Stimulated activated naive CD8-positive, alpha-beta T cell treated with anti-CD3 and anti-CD28 coated beads, Interleukin-15, Interleukin-2, amounts not matched to agents 100 U/mL and 50 U/mL, for 24 hours (primary cell): Measurements from ENCODE around the gene IGIP.

Source experiments
- ATAC-seq: fragments of 150-1000 bp; cut with Tn5 transposase; one replicate; pipeline ENCODE4 v1.10.0; 2021
- DNase-seq: peaks from one replicate; pipeline ENCODE4 v3.0.0; 2021

The IGIP gene

DNA sequence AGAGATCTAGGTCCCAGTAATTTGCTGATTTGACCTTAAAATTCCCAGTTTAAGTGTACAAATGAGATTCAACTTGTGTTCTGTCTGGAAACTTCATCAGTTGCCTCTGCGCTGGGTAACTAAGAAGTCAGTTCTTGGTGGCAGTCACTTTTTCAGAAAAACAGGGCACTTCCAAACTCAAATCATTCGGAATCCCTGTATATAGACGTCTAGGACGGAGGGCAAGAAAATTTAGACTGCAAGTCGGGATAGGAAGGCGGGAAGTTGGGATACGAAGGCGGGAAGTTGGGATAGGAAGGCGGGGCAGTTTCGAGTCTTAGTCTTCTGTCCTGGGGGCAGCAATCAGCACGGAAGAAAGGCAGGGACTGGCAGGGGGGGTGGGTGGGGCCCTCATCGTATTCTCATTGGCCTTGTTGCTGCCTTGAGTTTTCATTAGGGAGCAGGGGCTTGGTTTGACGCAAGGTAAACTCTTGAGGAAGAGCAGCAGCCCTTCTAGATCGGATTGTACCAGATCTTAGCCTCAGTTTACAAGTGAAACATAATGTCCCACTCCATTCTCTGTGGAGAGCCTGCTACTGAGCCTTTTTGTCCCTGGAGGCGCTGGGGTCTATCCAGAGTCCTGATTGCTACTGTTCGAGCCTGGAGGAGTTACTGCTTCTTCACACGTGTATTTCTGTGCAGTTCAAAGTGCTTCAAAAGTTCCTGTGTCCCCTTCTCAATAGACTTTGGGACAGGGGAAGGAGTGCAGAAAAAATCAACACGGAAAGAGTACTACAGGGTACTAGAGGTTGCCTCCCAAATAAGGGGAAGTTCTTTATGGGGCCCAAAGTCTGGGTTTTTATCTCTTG, 14.5 kb upstream of the IGIP start:
- DNase-seq (no peak), ATAC-seq (no peak)

DNA sequence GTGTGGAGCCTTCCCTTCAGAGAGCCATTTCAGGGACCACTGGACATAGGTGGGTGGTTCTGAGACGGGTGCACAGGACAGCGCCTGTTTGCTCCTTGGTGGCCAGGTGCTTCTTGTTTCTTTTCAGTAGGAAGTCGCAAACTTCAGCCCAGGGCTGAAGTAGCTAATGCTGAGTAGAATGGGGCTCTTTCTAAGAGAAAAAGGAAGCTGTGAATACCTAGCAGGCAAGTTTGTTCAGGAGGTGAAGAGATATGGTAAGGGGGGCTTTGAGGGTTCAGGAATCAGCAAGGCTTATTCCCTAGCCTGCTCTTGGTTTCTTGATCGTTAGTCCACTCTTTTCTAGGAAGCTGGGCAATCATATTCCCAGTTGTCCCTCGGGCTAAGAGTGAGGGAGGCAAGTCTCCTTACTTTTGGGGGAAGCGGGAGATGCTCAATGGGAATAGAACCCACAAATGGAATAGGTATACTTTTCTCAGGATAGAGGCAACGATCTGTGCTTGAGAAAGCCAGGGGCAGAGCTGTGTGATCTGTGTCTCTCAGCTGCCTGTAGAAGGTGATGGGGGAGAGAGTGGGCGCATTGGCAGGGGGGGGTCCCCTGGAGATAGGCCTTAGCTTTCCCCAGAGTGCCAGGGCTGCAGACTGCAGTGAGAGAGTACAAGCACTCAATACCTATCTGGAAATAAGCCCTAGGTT, 13.7 kb upstream of the IGIP start:
- ATAC-seq (no peak), DNase-seq (no peak)

DNA sequence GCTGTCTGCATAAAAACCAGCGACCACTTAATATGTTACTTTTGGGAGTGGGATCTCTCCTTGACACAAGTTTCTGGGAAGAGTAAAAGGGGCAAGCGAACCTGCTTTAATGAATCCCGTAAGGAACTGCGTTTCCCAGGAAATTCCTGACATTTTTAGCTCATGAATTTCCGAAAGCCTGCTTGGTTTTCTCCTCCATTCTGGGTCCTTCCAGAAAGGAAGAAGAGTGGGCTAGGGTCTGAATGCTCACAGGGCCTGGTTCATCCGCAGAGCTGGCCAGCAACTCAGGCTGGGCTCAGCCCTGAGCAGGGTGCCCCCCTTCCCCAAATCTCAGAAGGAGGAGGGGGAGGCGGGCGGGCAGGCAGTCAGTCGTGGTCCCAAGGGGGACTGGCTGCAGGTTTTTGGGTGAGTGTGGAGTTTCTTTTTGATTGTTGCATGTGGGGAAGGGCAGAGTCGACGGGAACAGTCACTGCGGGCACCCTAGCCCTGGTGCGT, 13.0 kb upstream of the IGIP start:
- DNase-seq: no peak
- ATAC-seq: no peak

DNA sequence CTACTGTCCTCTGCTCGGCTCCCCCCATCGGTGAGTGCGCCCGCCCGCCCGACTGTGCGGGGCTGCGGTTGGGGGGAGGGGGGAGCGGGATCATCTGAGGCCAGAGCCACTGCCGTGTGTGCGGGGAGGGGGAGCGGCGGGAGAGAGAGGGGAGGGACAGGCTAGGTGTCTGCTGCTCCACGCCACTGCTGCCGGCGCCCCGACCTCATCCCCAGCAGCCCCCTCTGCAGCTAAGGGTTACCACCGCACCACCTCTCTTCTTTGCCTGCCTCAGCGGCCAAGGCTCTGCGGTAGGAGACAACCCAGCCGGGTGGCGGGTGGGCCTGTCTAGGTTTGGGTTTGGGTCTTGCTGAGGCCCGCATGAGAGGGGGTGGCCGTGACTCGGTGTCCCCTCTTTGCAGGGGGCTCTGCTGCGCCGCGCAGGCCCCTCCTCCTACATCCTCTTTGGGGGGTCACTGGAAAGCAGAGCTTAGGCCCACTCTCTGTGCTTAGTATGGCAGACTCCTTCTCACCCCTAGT, 12.5 kb upstream of the IGIP start:
- ATAC-seq (no peak), DNase-seq (peak; percentile 44)

DNA sequence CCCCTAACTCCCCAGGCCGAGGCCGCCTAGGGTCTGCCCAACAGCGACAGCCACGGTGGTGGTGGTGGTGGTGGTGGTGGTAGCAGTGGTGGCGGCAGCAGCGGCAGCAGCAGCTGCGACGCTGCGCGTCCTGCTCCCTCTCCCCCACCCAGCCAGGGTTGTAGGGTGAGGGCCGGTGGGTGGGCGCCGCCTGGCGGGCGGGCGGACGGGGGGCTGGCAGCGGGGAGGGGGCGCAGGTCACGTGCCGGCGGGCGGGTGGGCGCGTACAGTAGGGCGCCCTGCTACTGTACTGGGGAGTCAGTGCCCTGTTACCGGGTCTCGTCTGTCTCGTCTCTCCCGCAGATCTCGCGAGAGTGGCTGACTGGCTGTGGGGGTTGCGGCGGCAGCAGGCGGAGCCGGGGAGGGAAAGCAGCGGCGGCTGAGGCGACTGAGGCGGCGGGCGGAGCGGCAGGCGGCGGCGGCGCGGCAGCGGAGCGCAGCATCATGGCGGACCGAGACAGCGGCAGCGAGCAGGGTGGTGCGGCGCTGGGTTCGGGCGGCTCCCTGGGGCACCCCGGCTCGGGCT, 12.0 kb upstream of the IGIP start, which contains the start of gene PURA:
TSS of gene PURA (plus strand) at position 411 of the 565 bp plus-strand sequence. CDS start at position 484, 73 bp downstream.
- DNase-seq (peak; percentile 96), ATAC-seq (peak; percentile 93)

DNA sequence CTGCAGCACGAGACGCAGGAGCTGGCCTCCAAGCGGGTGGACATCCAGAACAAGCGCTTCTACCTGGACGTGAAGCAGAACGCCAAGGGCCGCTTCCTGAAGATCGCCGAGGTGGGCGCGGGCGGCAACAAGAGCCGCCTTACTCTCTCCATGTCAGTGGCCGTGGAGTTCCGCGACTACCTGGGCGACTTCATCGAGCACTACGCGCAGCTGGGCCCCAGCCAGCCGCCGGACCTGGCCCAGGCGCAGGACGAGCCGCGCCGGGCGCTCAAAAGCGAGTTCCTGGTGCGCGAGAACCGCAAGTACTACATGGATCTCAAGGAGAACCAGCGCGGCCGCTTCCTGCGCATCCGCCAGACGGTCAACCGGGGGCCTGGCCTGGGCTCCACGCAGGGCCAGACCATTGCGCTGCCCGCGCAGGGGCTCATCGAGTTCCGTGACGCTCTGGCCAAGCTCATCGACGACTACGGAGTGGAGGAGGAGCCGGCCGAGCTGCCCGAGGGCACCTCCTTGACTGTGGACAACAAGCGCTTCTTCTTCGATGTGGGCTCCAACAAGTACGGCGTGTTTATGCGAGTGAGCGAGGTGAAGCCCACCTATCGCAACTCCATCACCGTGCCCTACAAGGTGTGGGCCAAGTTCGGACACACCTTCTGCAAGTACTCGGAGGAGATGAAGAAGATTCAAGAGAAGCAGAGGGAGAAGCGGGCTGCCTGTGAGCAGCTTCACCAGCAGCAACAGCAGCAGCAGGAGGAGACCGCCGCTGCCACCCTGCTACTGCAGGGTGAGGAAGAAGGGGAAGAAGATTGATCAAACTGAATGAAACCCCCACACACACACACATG, 11.2 kb upstream of the IGIP start:
- DNase-seq (peak; percentile 53), ATAC-seq (peak; percentile 28)

DNA sequence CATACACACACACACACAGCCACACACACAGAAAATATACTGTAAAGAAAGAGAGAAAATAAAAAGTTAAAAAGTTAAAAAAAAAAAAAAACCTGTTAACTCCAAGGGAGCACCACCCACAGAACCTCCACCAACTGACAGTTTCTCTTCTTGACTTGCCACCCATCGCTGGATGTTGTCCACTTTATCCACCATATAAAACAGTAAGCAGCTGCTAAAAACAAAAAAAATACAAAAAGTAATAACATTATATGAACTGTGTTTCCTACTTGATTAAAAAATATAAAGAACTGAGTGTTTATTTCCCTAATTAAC, 10.6 kb upstream of the IGIP start:
- no peak for ATAC-seq
- DNase-seq: no peak

DNA sequence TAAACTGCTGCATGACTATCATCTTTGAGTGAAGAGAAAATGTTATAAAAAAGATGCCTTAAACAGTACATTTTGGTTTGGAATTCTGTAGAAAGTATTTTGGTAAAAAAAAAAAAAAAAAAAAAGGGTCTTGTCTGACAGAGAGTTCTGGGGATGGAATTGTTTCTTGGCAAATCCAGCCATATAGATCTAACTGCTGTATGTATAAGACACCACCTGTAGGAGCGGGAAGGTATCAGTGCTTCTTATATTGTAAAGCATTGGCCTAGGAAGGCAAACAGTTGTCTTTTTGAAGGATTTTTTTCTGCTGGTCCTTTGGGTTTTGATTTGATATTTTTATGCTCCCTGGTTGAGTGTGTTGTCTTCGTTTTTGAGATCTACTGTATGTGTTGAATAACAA, 9.0 kb upstream of the IGIP start:
- DNase-seq (no peak), ATAC-seq (no peak)

DNA sequence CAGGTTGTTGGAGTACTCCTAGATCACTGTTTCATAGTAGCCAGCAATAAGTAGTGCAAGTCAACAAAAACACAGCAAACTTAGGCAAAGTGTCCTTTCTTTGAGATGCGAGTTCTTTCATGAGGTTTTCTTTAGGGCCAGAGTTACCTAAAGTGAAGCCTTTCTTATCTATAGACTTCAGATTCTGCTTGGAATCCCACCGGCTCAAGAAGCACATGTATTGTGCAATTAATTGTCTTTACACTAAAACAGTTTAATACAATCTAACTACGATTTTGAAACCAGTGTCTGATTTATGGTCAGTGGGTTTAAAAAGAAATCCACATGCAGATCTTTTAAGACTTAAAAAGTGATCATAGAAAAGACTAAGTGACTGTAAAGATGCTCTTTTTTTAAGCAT, 8.2 kb upstream of the IGIP start:
- DNase-seq: no peak
- no peak for ATAC-seq

DNA sequence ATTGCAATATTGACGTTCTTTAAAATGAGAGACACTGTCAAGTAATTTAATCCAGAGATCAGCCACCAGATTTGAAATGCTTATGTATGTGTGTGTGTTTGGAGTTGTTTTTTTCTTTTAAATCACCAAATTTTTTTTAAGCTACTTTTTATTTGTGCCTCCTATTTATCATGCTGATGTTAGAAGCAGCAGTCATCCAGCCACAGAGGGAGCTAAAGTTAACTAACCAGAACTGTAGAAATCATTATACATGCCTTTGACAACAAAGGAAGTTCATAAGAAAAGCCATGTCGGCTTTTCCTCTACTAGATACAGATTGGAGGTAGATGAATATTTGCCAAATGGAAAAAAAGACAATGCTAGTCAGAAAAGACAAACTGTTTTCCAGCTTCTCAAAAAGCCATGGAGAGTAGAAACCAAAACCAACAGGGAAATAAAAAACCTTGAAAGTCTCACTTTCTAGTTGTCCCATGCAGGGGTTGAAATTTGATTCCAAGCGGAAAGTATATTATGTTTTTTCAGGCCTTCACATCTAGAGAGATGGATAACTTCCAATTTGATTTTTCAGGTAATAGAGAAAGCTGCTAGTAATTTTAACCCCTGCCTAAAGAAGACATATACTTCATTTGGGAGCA, 7.3 kb upstream of the IGIP start:
- no peak for ATAC-seq
- DNase-seq: no peak

DNA sequence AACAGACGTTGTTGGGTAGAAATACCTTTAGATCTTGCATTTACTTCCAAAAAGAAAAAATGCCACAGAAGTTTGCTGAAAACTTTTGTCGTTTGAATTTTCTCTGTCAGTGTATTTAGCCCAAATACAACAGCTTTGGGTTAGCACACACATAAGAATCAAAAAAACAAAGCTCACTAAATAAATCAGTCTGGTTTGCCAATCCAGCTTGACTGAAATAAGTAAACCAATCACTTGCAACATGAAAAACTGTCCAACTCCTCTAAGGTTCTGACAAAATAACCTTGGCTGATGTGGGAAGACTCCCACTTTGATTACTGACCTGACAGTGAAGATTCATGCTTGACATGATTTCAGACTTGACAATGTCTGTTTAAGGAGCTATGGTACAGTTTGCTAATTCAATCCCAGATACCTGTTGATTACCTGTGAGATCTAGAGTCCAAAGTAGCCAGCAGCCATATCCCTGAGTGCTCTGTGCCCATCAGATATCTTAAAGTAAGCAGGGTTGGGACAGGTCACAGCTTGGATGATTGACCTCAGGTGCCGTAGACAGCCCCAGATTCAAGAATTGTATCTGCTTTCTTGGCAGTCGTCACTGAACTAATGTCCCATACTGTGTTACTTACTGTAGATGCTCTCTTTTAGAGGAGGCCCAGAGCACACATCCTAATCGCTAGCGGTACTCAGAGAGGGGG, 727 bp downstream of the IGIP start:
- DNase-seq (no peak), ATAC-seq (no peak)

DNA sequence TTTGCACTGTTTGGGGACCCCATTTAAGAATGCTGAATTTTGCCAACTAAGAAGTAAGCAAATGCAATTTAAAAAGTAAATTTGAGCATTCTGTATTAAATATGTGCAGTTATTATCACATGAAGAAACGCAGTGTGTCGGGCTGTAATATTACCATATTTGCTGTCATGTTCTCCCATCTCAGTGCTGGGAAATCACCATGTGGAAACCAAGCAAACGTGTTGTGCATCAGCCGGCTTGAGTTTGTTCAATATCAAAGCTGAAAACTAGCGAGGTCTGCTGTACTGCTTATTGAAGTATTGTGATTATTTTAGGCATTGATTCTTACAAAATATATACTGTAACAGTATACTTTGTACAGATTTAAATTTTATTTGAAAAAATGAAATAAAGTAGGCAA, 2.6 kb downstream of the IGIP start:
- DNase-seq (no peak), ATAC-seq (no peak)

DNA sequence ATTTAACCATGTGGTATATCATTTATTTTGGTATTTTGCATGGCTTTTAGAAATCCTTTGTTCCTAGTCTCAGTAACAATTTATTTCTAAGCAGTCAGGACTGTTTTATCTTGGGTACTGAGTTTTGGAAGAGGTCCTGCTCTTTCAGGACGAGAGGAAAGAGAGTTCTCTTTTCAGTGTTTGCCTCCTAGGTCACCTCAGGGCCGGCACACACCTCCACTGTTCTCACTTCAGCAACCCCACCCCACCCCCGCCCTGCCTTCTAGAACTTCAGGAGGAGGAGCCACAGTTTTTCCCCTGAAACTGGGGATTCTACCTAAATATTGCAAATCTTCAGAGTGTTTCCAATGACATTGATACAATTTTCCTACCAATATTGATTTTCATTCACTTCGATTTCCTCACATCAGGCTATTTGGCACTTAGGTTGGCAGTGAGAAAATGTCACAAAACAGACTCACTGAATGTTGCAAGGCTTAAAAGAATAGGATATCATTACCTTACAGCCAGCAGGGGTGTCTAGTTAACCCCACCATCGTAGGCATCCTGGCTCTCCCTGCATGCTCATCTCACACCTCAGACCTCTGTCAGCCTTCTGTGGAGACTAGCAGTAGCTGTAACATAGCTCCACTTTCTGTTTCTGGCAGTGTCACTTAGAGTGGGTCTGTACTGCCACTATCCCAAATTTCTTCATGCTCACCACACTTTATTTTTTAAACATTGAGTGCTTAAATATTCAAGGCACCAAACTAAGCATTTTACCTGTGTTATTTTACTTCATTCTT, 5.4 kb downstream of the IGIP start:
- ATAC-seq: no peak
- no peak for DNase-seq

DNA sequence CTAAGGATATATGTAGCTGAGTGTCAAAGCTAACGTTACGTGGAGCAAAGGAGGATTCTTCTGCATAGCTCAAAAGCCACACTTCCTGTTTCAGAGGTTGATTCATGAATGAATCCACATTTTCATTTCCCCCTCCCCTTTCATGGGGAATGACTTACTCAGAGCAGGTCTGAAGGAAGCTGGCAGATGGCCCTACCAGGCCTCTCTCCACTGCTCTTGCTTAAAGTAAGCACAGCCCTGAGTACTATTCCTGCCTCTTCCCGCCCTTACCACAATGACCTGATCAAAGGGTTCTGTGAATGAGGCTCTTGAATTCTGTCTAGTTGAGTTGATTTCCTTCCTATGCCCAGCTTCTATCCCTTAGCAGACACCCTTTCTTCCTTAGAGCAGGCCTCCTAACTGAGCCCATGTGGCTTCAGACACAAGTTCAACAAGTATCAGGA, 6.3 kb downstream of the IGIP start:
- ATAC-seq (peak; percentile 92), DNase-seq (no peak)

DNA sequence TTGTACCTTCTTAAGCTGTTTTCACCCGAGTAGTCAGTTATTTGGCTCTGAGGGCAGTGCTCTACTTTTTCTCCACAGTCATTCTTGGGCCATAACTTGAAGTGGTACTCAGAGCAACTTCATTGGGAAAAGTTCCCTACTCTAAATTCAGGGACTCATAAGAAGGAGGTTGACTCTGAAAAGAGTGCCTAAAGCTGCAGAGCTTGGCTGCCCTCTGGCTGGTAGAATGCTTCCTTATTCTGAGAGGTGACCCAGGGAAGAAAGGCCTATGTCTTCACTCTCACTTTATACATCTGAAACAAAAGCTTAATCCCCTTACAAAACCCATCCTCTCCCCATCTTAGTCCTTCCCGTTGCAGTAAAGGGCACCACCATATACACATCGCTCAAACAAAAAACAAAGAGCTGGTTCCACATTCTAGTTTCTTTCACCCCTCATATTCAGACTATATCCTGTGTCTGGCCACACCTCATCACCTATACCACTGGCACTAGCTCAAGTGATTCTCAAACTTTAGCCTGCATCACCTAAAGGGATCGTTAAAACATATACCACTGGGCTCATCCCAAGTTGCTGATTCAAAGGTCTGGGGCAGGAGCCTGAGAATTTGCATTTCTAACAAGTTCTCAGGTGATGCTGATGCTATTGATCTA, 7.9 kb downstream of the IGIP start:
- ATAC-seq (no peak), DNase-seq (no peak)

DNA sequence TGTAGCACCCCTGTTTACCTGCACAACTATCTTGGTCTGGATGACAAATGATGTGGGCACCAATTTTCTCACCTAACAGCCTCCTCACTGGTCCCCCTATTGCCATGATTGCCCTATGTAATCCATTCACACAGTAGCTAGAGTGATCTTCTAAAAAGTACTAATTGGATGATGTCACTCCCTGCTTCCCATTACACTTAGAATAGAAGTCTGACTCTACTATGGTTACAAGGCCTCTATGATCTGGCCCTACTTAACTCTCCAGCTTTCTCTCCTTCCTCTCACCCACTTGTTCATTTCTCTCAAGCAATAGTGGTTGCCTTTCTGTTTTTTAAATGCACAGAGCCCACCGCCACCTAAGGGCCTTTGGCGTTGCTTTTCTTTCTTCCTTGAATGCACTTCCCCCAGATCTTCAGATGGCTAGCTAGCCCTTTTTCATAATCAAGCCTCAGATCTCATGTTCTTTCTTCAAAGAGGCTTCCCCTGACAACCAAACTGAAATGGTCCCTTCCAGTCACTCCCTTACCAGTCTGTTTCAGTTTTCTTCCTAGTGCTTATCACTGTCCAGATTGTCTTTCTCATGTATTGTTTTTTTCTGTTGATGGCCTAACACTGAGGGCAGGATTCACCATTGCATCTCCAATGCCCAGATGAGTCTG, 8.7 kb downstream of the IGIP start:
- DNase-seq (no peak), ATAC-seq (no peak)

DNA sequence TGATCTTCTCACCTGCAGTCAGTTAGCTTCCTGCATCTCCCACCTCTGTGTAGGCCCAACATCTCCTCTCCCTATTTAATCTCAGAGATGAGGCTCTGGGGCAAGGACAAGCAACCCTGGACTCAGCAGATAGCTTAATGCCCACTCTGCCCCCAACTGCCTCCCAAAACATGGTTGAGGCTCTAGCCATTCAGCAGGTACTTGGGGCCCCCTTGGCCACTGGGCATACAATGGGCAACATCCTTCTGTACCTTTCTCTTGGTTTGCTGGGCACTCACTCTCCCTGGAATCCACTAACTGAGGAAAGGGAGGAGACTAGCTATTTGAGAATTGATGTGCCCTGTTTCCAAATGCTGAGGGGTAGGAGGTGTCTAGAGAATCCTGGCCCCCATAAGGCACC, 9.4 kb downstream of the IGIP start:
- ATAC-seq (no peak), DNase-seq (no peak)

DNA sequence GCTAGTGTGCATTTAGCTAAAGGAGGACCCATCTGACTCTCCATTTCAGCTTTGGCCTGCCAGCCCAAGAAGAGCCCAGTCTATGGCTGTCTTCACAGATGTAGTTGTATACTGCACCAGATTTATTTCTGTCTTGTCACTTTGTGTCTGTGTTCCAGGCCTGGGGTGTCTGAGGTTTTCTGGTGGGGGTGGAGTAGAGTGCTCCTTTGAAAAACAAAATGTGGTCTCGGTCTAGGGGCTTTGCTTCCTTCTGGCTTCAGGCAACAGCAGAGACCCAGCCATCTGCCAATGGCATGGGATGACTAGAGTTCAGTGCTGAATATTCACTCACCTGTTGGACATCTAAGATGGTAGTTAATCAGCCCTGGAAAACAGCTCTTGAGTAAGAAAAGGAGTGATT, 10.9 kb downstream of the IGIP start:
- ATAC-seq (no peak), DNase-seq (no peak)

DNA sequence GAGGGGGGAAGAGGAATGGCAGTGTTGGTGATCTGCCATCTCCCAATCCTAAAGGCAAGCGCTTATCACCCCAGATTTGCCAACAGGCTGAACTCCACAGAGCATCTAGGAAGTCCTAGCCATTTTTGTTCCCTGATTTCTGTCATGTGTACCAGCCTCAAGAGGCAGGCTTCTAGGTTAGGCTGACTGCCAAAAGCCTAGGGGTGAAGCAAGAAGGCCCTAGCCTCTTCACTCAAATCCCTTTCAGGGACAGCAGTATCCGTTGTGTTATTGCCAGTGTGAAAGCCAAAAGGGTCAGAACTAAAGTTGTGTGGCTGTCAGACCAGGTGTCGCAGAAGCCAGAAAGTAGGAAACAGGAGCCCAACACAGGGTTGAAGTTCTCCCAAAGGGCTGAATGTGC, 14.7 kb downstream of the IGIP start:
- no peak for ATAC-seq
- DNase-seq: no peak
